A673 (cell line): ENCODE measurements around the gene PRR20B. TPM values are rescaled to one million over a fixed set of nuclear protein-coding genes. Genes with fewer than 3 reads are reported as not detected.
"Not testable (repeated sequence)": the region's sequence is repeated elsewhere in the genome, so short reads cannot be mapped to it uniquely, and the experiment has no call there.

Experiments used
- BruUV-seq: library from RNA; stranded (reverse); fragments of 400-500 nt; replicated peaks from 2 replicates; lab custom pipeline; 2021; lab: Mats Ljungman, UMichigan
- CTCF ChIA-PET: fragments of 300-600 bp; sonication (Branson Sonifier 250); formaldehyde crosslinking; loops from one replicate; lab custom pipeline; 2022; ENCODE audit warnings: antibody characterized with exemption; lab: Charles Lee
- POLR2A ChIA-PET: fragments of 300-600 bp; sonication (Branson Sonifier 250); formaldehyde crosslinking; loops from one replicate; lab custom pipeline; 2022; ENCODE audit warnings: antibody characterized with exemption; ENCODE audit not compliant: low non-redundant PET; lab: Charles Lee
- DNase-seq: peaks from one replicate; pipeline ENCODE4 v3.0.0-alpha.2; 2015; ENCODE audit warnings: low spot score
- H3K27ac ChIP-seq: fragments of 200-600 bp; sonication (generic); 2 replicates; pipeline ENCODE4 v1.5.1; 2016; ENCODE audit warnings: mixed run types, low read depth, mild to moderate bottlenecking, mixed read lengths, antibody characterized with exemption, low read length; ENCODE audit not compliant: poor library complexity, severe bottlenecking
- H3K27me3 ChIP-seq: fragments of 200-600 bp; sonication (generic); replicated peaks from 2 replicates; pipeline ENCODE4 v1.6.1; 2017; ENCODE audit warnings: mixed run types, low read depth, mild to moderate bottlenecking, mixed read lengths, antibody characterized with exemption, low read length; ENCODE audit not compliant: insufficient read depth, poor library complexity
- H3K36me3 ChIP-seq: fragments of 200-600 bp; sonication (generic); 2 replicates; pipeline ENCODE4 v1.6.1; 2016; ENCODE audit warnings: mixed run types, mild to moderate bottlenecking, mixed read lengths, antibody characterized with exemption, low read length; ENCODE audit not compliant: insufficient read depth, poor library complexity, severe bottlenecking
- H3K4me1 ChIP-seq: fragments of 200-600 bp; sonication (generic); 2 replicates; pipeline ENCODE4 v1.6.1; 2017; ENCODE audit warnings: mixed run types, mild to moderate bottlenecking, mixed read lengths, antibody characterized with exemption, low read length; ENCODE audit not compliant: insufficient read depth, poor library complexity, severe bottlenecking
- H3K4me3 ChIP-seq: fragments of 200-600 bp; sonication (generic); 2 replicates; pipeline ENCODE4 v1.5.1; 2016; ENCODE audit warnings: low read depth, mixed run types, mild to moderate bottlenecking, mixed read lengths, low read length; ENCODE audit not compliant: poor library complexity, severe bottlenecking
- H3K9me3 ChIP-seq: fragments of 200-600 bp; sonication (generic); 2 replicates; pipeline ENCODE4 v1.6.1; 2016; ENCODE audit warnings: mixed run types, low read depth, mild to moderate bottlenecking, mixed read lengths, antibody characterized with exemption, low read length; ENCODE audit not compliant: poor library complexity, severe bottlenecking
- CTCF ChIP-seq: fragments of 300-800, 200-600 bp; sonication (generic); conservative IDR thresholded peaks from 2 replicates; pipeline ENCODE4 v1.5.1; 2017; ENCODE audit warnings: low read depth, mild to moderate bottlenecking, antibody characterized with exemption, low read length, moderate library complexity, mixed read lengths
- EZH2 ChIP-seq: fragments of 200-600 bp; sonication (generic); IDR thresholded peaks from 2 replicates; pipeline ENCODE4 v1.6.1; 2017; ENCODE audit warnings: borderline replicate concordance, low read depth, mild to moderate bottlenecking, mixed read lengths, antibody characterized with exemption, low read length; ENCODE audit not compliant: poor library complexity, severe bottlenecking
- intact Hi-C: fragments of 100-400 bp; cut with micrococcal nuclease; formaldehyde crosslinking; loops from one replicate; pipeline ENCODE4 v1.10.0; 2022; ENCODE audit not compliant: unreplicated experiment
- total RNA-seq: library from RNA; stranded (reverse); gene quantifications from 2 replicates; pipeline ENCODE4 v1.2.3, GENCODE V29; 2021

Gene PRR20B
- total RNA-seq, 1 experiment from 2014 or later: not detected

GRCh38 chr13:57136093-57136492, 11.2 kb upstream of the PRR20B start:
- DNase-seq: no peak
- BruUV-seq: no TSS peak
- intact Hi-C loops: no loop called here
- Histone ChIP-seq H3K27me3 (no peaks in the 10 kb centered on the region), H3K27ac (no peak overlapping the region), H3K36me3 (no peaks in the 10 kb centered on the region), H3K4me3 (no peak overlapping the region), H3K9me3 (no peaks in the 10 kb centered on the region), H3K4me1 (no peaks in the 10 kb centered on the region)
- ChIA-PET POLR2A (no interaction called here), CTCF (no interaction called here)
- no peak for TF ChIP-seq EZH2
- TF ChIP-seq CTCF: no peak

- POLR2A ChIA-PET: no interaction called here
- intact Hi-C loops: no loop called here
Measured at GRCh38 chr13:57137585-57137984, 9.7 kb upstream of the PRR20B start.

GRCh38 chr13:57138988-57139387, 8.3 kb upstream of the PRR20B start:
- no peak for DNase-seq
- TF ChIP-seq CTCF (no peak), EZH2 (no peak)
- no TSS peak for BruUV-seq
- Histone ChIP-seq H3K36me3 (no peaks in the 10 kb centered on the region), H3K4me3 (no peak overlapping the region), H3K27ac (no peak overlapping the region), H3K4me1 (no peaks in the 10 kb centered on the region), H3K27me3 (no peaks in the 10 kb centered on the region), H3K9me3 (no peaks in the 10 kb centered on the region)
- intact Hi-C loops: no loop called here
- ChIA-PET CTCF (no interaction called here), POLR2A (no interaction called here)

More at GRCh38 chr13:57137585-57137984, 9.7 kb upstream of the PRR20B start:
- no peaks in the 10 kb centered on the region for H3K36me3 ChIP-seq
- no peaks in the 10 kb centered on the region for H3K27me3 ChIP-seq
- H3K4me1 ChIP-seq: no peaks in the 10 kb centered on the region
- CTCF ChIA-PET: no interaction called here
- no peak overlapping the region for H3K4me3 ChIP-seq
- no peak for TF ChIP-seq CTCF
- TF ChIP-seq EZH2: no peak
- no TSS peak for BruUV-seq
- no peak for DNase-seq
- H3K9me3 ChIP-seq: no peaks in the 10 kb centered on the region
- no peak overlapping the region for H3K27ac ChIP-seq

GRCh38 chr13:57139781-57140180, 7.5 kb upstream of the PRR20B start:
- intact Hi-C loops, DNase-seq, H3K36me3 ChIP-seq, H3K4me1 ChIP-seq, H3K9me3 ChIP-seq, H3K27ac ChIP-seq, H3K27me3 ChIP-seq, BruUV-seq, POLR2A ChIA-PET, H3K4me3 ChIP-seq, CTCF ChIA-PET: not testable (repeated sequence)

- H3K4me1 ChIP-seq, H3K27me3 ChIP-seq, H3K27ac ChIP-seq, POLR2A ChIA-PET, intact Hi-C loops, DNase-seq, CTCF ChIA-PET, H3K4me3 ChIP-seq, H3K9me3 ChIP-seq, BruUV-seq, H3K36me3 ChIP-seq: not testable (repeated sequence)
Measured at GRCh38 chr13:57140235-57140968, 6.9 kb upstream of the PRR20B start, which contains the start of gene PRR20A. PRR20A (plus strand) TSS chr13:57140918; CDS start chr13:57141305, 387 bp downstream.
